Stimulated activated CD4-positive, alpha-beta T cell treated with anti-CD3 and anti-CD28 coated beads, Interleukin-2, amount 100 ng/mL, for 24 hours (primary cell): ENCODE results near the gene CDX2.
"Not testable (repeated sequence)": the region's sequence is repeated elsewhere in the genome, so short reads cannot be mapped to it uniquely, and the experiment has no call there.

Source experiments
- DNase-seq, 2 donors: peaks; one replicate each; pipeline ENCODE4 v3.0.0-alpha.2; 2020

The CDX2 gene

GRCh38 chr13:27964741-27965323, 4.3 kb downstream of the CDX2 start:
- no peak for DNase-seq

- DNase-seq = not testable (repeated sequence)
Measured at GRCh38 chr13:27964206-27964605, 4.9 kb downstream of the CDX2 start.

DNA sequence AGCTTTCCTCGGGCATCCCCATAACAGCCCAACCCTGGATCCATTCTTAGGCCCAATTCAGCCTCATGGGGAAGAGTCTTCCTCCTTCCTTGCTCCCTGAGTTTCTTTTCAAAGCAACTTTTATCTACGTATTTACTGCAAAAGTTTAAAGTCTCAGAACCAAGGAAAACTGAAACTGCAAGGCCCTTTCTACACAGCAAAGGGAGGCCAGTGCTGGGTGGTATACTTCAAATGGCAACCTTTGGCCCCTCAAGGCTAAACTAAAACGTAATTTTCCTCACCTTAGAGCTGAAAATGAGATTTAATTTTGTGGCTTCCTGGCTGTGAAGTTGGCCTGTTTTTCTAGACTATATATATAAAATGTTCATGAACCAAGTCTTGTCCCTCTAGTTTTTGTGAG, 5.6 kb downstream of the CDX2 start:
- DNase-seq = no peak

DNA sequence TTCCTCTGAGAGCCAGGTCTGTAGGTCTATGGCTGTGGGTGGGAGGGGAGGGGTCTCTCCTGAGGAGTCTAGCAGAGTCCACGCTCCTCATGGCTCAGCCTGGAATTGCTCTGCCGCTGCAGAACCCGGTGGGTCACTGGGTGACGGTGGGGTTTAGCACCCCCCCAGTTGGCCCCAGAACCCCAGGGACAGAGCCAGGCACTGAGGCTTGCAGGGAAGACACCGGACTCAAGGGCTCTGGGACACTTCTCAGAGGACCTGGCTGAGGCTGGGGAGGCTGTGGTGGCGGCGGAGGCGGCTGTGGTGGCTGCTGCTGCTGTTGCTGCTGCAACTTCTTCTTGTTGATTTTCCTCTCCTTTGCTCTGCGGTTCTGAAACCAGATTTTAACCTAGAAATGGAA, 6.1 kb downstream of the CDX2 start:
- no peak for DNase-seq

DNA sequence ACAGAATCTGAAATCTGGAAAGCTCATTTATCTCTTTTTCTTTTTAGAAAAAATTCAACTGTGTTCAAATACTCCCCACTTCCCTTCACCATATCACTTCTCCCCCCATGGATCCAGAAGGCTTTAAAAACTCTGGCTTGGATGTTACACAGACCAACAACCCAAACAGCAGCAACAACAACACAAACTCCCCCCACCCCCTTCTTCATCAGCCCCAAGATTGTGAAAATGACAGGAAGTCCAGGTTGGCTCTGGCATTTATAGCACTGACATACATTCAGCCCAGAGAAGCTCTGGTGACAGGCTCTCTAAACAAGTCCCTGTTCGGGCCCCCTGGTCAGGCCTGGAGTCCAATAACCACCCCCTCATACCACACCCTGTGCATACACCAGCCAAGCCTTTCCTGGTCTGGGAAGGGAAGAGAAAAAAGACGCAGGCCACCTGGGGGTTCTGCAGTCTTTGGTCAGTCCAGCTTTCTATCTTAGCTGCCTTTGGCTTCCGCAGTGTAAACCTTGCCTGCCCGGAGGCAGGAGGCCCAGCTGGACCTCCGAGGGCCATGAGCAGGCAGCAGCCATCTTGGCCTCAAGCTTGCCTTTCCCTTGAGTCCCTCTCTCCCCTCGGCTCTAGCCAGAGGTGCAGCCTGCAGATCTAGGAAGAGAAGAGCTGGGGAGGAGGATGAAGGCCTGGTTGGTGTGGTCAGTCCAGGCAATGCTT, 6.8 kb downstream of the CDX2 start:
- no peak for DNase-seq

DNA sequence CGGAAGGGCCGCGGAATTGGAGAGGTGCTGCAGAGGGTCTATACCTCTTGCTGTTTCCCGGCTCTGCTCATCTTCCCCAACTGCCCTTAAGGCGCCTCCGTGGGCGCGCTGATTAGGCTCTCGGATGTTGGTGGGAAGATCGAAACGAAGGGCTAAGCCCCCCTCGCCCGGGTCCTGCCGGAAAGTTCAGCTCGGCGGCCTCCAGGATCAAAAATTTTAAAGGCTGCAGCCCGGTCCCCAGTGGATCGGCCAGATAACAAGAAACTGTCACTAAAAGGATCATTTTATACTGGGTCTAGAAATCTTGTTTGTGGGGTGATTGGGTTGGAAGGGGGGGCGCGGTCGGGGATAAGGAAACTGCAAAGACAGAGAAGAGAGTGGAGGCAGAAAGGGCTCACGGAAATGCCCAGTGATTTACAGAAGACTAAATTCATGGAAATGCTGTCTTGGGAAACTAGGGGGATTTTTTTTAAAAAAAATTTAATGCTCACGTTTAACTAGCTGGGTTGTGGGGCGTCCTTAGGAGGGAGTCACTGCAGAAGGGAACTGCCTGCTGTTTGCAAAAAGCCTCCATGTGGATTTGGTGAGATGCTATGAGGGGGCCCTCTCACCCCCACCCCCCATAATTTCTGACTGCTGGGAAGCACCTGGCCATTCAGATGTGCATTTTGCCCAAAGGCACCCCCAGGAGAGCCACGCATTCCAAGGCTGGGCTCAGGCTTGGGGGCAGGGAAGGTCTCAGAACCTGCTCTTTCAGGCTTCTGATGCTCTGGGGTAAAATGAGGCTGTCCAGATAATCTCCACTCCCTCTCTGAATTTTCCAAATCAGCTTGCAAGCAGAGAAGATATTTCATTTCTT, 7.7 kb downstream of the CDX2 start:
- no peak for DNase-seq

GRCh38 chr13:27960362-27961226, 8.5 kb downstream of the CDX2 start:
- DNase-seq = peak in 1 of 2 donors; percentile 61

GRCh38 chr13:27959976-27960361, 9.1 kb downstream of the CDX2 start:
- no peak for DNase-seq

DNA sequence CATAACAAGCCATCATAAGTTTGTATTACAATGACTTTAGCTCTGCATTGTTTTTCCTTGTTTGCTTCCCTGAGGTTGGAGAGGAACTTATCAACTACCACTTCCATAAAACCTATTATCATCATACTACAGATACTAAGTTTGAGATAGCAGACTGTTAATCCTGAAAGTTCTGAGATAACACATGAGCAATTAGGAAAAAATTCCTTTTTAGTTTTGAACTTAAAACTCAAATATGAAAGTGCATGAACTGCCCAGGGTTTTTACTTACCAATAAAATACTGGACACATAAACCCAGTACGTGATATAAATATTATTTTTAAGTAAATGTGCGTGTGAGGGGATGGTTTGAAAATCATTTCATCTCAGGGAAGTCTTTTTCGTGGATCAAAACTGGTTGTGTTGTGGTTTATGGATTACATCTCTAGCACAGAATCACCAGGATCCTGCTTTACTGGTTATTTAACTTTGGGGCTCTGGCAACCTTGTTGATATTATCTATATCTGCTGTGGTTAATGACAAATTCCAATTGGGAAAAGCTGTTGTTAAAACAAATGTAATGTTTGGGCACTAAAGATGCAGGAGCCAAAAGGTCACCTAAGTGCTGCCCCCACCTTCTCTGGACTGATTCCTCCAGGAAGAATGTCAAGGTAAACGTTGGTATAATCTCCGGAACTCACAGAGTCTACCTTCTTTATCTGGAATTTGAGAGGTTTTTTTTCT, 12.4 kb downstream of the CDX2 start:
- no peak for DNase-seq

DNA sequence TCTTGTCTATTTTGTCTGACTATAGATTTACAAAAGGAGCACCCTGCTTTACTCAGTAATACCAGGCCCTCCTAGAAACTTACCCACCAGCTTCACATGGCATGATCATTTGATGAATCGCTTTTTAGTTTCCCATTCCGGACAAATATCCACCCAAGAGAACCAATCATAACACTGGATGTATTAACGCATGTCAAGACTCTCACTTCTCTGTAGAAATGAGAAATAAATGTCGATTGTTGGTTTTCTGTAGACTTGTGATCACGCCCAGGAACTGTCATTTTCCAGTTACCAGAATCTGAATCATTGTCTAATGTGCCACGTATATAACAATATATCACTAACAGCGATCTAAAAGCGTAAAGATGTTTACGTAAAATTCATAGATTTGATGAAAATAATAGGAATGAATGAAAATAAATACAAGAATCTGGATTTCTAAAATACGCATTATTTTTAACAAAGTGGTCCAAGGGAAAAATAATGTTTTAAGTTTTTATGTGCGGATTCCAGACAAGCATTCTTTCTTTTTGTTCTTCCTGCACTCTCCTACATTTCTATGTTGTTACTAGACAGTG, 14.0 kb downstream of the CDX2 start:
- no peak for DNase-seq

GRCh38 chr13:27954406-27954851, 14.7 kb downstream of the CDX2 start:
- no peak for DNase-seq

DNA sequence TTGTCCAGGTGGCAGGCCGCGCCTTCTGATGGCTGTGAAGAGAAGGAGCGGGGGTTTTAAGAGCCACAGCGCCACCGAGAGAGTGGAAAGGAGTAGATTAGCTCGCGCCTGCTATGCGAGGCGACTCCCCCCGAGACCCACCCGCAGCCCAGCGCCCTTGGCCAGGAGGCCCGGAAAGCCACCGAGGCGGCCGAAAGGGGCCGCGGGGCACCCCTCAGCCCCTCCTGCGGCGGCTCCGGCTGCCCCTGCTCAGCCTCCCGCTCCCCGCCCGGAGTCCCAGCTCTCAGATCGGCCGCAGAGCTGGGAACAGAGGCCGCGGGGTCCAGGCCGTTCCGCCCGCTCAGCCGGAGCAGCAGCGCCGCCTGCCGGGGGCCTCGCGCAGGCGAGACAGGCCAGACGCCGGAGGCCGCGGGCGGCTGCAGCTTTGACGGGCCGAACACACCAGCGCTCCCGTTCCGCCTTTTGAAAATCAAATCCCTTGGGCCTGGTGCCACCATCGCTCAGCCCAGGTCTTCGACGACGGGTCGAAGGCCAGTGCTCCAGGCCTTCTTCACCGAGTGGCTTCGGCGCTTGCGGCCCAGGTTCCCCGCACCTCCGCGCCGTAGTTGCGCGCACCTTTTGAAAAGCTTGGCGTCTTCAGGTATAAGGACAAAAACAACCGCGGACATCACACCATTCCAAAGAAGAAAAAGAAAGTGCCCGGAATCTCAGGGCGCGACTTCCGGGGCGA, 15.3 kb downstream of the CDX2 start:
- peak; percentile 71 to 82 for DNase-seq

- DNase-seq = no peak
Measured at GRCh38 chr13:27952876-27953675, 16.0 kb downstream of the CDX2 start.

GRCh38 chr13:27942972-27943371, 26.1 kb downstream of the CDX2 start:
- DNase-seq = no peak

DNA sequence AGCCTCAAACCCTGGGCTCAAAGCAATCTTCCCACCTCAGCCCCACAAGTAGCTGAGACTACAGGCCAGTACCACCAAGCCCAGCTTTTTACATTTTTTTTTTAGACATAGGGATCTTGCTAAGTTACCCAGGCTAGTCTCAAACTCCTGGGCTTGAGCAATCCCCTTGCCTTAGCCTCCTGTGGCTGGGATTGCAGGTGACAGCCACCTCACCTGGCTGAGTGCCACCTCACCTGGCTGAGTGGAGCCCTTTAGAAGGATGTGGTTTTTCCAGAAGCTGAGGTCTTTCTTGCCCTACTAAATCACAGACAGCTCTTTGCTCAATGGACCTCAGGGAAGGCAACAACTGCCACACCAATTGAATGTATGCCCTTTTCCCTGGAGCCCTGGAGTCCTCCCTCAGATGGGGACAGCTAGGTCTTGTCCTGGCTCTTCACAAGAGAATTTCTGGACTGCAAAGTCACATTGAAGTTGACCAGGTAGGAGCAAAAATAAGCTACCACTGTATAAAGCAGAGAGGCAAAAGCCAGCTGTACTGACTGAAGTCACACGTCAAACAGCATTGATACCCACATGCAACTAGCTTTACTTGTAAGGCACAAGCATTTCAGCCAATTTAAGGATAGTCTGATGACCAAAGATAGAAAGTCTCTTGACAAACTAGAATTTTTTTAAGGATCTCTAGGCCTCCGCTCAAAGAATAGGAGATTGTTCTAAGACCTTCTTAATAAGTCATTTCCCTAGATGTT, 35.4 kb downstream of the CDX2 start:
- DNase-seq = no peak

DNA sequence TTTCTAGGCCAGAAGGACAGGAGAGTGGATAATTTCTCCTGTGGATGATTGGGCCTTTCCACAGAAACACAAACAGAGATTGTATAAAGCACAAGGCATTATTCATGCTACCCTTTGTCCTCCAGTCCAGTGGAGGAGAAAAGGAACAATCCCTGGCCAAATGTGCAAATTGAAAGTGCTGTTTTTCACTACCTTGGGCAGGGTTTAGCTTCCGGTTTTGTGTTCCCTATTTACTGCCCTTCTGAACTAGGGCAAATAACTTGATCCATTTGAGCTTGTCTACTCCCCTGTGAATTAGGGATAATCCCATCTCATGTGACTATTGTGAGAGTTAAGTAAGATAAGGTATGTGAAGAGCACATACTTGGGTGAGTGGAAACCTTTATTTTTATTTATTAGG, 36.0 kb downstream of the CDX2 start:
- DNase-seq = no peak

DNA sequence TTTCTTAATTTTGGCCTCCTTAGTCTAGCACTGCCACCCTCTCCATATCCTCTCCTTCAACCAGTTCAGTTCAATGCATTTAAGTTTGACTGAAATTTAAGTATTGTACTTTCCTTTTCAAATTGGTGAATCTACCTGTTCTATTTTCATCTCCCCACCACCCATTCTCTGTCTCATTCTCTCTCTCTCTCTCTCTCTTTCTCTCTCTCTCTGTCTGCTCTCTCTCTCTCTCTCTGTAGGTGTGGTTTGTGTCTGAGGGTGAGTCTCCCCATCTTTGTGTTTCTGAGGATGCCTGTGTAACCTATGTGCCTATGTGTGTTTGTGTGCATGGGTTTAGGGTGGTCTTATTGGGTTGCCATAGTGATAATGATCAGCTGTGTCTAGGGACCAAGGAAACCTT, 39.2 kb downstream of the CDX2 start:
- no peak for DNase-seq

DNA sequence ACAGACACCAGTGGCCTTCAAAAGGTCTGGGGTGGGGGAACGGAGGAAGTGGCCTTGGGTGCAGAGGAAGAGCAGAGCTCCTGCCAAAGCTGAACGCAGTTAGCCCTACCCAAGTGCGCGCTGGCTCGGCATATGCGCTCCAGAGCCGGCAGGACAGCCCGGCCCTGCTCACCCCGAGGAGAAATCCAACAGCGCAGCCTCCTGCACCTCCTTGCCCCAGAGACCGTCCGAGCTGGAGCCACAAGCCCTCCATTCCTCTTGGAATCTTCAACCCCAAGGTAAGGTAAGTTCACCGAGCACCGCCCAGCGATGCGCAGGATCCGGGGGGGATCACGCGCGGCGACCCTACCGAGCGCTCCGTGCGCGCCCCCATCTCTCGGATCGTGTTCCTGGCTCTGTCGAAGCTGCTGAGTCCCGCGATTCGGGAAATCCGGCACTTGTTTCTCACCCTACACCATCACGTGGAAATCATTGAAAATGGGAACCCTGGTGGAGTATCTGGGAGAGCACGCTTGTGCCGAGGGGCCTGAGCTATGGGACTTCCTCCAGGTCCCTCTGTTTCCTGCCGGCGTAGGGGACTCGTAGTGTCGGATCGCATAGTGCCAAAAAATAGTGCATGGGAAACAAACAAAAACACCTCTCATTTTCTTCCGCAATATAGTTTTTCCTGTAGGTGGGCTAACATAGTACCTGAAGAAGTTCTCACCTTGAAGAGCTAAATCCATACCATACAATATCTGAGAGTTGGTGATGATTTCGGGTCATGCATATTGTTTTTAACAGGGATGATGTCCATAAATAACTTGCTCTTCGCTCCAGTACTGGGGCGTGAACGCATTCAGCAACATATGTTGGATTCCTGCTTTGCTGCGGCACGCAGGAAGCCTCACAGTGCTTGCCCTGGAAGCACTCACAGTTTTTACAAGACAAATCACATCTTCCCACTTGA, 40.0 kb downstream of the CDX2 start:
- peak in 1 of 2 donors; percentile 7 for DNase-seq
